GM18861 (cell line): ENCODE measurements around the gene FAM174B.

Source experiments
- ATAC-seq: cut with Tn5 transposase; IDR thresholded peaks from one replicate; pipeline ENCODE4 v1.9.1; 2021; ENCODE audit not compliant: unreplicated experiment

The FAM174B gene

DNA sequence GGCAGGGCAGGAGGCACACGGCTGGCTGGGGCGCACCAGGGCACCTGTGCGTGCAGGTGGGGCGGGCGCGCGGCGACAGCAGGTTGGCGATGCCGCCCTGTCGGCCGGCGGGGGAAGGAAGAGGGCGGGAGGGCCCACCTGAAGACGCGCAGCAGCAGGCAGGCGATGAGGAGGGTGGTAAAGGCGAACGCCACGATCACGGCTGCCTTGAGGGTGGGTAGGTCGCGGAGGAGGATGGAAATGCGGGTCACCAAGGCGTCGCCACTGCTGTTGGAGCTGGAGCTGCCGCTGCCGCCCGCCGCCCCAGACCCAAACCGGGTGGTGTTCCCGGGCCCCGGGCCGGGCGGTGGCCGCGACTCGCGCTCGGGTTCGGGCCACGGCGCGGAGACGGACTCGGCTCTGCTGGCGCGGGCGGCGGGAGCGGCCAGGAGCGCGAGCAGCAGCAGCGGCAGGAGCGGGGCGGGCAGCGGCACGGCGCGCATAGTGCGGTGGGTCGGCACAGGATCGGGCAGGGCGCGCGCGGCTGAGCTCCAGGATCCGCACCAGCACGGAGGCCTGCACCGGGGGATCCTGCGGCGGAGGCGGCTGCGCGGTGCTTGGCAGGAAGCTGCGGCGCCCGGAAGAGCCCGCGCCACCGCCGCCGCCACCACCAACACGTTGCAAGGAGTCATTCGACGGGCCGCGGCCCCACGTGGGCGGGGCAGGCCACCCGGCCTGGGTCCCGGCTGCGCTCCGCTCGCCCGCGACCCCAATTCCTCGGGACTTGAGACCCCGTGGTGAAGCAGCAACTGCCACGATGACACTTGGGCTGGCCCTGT lies at the start of gene FAM174B:
Gene FAM174B, minus strand, starts transcription at position 598 of the 818 bp plus-strand sequence.
- ATAC-seq = no peak

DNA sequence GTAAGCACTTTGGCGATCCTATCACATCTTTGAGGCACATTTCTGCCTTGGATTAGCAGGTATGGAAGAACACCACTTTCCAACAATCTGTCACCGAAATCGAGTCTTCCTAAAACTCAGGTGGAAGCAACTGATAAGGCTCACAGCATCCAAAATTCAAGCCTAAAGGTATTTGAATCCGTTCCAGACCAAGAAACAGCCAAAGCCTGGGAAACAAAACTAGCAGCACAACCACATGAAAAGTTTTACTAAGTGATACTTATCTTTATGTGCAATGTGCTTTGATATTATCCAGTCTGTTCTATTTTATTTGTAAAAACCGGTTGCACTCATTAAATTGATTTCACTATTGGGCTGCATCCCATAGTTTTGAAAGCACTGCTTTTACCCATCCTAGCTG lies 40.5 kb upstream of the FAM174B start:
- ATAC-seq = no peak

DNA sequence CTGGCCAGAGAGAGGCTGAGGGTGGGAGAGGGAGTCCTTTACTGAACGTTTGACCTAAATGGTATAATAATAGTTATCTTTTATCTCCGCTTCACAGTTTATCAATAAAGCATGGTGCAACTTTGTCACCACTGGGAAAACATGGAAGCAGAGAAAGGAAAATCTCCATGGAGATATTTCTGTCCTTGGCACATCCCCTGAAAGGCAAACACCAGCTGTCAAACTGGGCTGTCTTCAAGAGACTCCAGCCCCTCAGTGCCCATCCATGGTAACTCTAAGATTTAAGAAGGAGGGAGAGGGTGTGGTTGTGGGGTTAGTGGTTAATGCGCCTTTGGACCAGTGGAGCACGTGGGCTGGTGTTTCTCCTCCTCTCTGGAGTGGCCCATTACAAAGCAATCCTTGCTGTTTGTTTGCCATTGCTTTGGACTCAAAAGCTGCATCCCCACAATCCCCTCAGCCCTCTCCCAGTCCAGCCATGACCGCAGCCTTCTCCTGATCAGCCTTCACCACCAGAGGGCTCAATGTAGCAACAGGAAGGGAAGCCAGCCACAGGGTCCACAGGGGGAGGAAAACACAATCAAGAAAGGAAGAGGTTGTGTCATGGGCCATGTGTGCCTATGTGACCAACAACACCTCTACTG lies 38.2 kb upstream of the FAM174B start:
- no peak for ATAC-seq

DNA sequence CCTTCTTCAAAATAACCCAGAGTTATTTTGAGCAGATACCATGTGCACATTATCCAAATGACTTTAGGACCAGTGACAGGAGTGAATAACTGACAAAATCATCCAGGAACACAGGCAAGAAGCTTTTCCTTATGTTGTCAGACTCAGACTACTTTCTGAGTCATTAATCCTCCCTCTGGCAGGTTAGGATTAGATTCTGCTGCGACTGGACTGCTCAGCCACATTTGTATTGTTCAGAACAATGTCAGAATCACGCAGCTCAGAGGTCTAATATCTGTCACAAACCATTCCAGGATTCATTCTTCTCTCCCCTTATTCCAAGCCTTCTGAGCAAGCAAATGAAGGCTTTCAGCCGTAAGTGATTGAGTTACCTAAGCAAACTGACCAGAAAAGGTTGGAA lies 34.8 kb upstream of the FAM174B start:
- no peak for ATAC-seq

DNA sequence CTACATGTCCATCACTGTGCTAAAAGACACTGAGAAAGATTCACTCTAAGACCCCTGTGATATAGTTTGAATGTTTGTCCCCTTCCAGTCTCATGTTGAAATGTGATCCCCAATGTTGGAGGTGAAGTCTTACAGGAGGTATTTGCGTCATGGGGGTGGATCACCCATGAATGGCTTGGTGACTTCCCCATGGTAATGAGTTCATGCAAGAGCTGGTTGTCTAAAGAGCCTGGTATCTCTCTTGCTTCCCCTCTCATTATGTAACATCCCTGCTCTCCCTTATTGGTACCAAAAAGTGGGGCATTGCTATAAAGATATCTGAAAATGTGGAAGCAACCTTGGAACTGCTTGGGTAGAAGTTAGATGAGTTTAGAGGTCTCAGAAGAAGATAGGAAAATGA lies 32.2 kb upstream of the FAM174B start:
- ATAC-seq = no peak

DNA sequence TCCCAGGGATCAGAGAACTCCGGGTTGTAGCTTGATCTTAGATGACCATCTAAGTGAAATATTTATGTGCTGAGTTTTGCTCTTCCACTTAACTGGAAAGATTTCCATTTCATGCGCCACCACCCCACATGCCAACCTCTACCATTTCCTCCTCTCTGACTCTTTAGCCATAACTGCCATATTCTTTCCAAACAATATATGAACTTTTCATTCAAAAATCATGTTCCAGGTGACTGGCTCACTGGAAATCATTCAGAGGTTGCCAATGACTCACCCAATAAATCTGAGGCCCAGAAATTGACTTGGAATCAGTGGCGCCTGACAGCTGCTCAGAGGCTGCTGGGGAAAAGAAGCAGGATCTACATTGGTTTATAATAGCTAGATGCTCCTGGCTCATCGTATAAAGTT lies 31.6 kb upstream of the FAM174B start:
- no peak for ATAC-seq

DNA sequence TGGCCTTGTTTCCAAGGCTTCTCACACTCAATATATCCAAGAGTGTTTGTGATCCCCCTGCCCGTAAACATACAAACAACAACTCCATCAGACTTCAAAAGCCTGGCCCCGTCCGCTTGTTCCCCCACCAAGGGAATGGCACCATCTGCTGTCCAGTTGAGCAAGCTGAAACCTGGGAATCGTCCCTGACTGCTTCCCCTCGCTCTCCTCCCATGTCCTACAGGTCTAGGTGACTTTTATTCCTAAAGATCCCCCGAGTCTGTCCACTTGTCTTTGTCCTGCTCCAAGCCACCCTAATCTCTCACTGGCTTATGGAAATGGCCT lies 27.9 kb upstream of the FAM174B start:
- ATAC-seq = no peak

DNA sequence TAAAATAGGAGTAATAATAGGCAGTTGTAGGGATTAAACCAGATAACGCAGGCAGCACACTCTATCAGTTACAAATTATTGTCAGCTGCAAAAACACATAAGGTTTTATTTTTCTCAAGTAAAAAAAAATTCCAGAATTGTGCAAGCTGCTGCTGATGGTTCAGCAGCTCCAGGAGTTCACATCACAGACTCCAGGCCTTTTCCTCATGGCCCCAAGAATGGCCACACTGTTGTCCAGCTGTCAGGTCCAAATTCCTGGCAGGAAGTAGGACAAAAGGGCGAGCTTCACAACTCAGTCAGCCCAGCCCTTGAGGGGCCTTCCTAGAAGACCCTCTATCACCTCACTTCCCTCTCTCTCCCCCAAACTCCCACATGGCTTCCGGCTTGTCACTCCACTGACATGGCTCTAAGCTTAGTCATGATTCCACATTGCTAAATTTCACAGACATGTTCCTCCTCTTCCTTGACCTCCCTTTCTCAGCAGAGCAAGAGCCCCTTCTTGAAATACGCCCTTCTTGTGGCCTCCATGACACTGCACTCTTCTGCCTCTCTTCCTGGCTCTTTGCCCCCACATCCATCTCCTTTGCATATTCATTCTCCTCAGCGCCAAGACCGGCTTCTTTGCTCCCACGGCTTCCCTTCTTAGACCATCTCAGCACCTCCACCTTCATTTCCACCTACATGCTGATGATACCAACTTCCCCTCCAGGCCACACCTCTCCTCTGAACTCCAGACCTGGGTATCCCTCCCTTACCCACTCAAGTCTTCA lies 27.4 kb upstream of the FAM174B start:
- no peak for ATAC-seq

DNA sequence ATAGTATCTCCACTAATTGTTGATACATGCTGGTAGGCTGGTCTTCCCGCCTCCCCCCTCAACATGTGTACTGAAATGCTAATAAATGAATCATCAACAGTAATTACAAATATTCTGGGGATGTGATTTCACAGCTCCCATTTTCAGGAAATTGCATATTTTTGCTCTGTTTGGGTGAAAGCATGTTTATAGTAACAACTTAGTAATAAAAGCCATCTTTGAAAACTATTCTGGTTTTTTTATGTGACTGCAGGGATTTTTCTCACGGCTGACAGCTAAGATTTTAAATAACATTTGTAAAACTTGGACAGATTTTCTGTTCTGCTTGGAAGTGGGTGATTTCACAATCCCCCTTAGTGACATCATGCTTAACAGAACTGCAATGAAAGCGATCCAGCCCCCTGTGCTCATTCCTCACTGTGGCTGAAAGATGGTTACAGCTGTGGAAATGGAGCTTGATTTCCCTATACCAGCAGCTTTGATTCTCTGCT lies 25.6 kb upstream of the FAM174B start:
- no peak for ATAC-seq

DNA sequence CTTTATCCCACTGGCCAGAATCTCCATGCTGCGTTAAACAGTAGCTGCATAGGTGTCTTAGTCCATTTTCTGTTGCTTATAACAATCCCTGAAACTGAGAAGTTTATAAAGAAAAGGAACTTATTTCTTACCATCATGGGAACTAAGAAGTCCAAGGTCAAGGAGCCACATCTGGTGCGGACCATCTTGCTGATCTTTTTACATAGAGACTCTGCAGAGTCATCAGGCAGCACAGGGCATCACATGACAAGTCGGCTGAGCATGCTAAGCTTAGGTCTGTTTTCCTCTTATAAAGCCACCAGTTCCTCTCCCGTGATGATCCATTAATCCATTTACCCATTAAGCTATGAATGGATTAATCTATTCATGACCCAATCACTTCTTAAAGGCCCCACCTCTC lies 22.4 kb upstream of the FAM174B start:
- ATAC-seq = no peak

DNA sequence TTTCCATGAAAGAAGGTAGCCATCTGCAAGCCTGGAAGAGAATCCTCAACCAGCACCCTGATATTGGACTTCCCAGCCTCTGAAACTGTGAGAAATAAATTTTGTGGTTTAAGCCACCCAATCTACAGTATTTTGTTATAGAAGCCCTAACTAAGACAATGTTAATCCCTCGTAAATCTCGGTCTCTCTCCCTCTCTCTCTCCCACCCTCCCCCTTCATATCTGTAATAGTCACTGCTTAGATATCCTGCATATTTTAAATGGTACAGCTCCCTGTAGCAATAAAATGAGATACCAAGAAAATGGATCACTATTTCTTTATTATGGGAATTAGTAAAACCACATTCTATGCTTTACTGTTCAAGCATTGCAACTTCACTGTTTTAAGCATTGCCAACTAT lies 21.0 kb upstream of the FAM174B start:
- ATAC-seq = no peak

DNA sequence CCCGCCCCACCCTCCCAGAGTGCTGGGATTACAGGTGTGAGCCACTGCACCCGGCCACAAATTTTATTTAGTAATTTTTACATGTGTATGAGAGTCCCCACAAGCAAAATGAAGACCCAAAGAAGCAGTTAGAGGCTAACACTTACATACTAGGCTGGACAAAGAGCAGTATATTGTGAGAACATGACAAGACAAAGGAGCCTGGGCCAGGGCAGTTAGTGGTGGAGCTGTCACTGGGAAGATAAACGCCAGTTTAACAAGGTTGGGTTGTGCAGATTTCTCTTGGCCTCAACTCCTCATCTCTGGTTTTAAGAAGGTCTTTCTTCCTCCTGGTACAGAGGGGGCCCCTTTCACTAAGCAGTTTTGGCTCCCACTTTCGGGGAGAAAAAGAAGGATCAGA lies 19.9 kb upstream of the FAM174B start:
- ATAC-seq = no peak

DNA sequence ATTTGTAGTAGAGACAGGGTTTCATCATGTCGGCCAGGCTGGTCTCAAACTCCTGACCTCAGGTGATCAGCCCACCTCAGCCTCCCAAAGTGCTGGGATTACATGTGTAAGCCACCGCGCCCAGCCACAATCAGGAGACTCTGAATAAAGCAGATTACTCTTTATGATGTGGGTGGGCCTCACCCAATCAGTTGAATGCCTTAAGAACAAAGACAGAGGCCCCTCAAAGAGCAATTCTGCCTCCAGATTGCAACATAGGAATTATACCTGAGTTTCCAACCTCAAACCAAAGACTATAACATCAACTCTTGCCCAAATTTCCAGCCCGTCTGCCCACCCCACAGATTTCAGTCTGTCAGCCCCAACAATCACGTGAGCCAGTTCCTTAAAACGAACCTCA lies 18.8 kb upstream of the FAM174B start:
- ATAC-seq = no peak

DNA sequence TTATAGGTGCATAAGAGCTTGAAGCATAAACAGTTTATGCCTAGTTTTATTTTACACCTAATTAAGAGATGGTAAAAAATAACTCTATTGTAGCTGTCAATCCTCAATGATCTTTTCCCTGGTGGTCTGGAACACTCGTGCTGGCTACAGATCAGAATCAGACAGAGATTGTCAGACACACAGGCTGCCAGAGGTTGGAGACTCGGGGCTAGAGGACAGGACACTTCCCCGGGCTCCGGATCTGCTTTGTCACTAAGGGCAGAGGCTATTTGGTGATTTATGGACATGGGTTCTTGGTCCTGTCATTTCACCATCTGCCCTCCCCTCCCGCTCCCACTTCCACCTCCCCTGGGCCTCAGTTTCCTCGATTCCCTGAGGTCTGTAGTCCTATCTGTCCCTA lies 16.5 kb upstream of the FAM174B start:
- ATAC-seq = no peak

DNA sequence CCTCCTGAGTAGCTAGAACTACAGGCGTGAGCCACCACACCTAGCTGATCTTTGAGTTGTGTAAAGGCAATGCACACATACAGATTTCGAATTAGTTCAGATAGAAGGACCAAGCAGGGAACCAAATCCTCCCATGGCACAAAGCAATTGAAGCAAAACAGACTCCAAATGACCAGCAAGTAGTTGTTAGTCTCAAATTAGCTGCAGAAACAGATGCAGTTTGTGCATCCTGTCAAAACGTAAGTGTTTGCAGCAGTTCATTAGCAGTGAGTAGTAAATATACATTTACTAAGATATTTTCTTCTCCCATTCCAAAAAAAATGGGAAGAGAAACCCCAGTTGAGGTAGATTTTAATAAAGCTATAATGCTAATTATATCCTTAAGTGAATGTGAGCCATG lies 15.8 kb upstream of the FAM174B start:
- ATAC-seq = no peak

DNA sequence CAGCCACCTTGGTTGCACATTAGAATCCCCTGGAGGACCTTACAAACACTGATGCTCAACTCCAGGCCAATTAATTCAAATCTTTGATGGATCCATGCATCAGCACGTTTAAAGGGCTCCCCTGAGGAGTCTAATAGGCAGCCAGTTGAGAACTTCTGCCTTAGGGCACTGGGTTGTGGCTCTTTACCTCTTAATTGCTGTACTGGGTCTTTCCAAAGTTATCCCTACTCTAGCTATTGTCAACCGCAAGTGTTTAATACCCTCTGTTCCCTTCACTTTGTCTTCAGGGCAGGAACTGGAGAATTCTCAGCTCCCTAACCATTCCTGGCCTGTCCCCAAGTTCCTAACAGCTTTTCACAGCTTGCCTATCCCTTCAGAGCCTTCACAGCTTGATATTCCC lies 15.0 kb upstream of the FAM174B start:
- ATAC-seq = no peak

DNA sequence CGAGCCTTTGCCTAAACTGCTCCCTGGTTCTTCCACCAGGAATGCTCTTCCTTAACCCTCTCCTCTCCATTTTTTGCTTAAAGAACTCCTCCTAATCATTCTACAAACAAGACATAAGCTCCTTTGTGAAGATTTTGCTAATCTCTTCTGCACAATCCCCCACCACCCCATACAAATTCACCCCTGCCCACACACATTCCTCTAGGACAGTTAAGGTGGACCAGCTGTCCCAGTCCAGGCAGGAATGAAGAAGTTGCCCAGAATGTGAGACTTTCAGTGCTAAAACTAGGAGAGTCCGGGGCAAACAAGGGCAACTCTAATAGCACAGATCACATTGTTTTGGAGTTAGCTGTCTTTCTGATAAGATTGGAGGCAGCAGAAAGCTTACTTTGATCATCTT lies 13.9 kb upstream of the FAM174B start:
- no peak for ATAC-seq

DNA sequence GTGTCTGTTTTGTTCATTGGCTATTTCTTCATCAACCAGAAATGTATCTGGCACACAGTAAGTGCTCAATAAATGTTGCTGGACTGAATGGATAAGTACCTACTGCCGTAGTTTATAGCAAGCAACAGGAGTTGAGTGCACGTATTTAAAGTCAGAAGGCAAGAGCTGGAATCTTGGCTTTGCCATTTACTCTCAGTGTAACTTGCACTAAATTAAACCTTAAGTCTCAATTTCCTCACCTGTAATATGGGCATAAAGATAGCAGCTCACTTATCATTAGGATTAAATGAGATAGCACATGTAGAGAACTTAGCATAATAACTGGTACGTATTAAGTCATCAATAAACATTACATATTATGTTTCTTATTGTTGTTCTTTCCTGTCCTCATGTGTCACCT lies 13.0 kb upstream of the FAM174B start:
- ATAC-seq = no peak

DNA sequence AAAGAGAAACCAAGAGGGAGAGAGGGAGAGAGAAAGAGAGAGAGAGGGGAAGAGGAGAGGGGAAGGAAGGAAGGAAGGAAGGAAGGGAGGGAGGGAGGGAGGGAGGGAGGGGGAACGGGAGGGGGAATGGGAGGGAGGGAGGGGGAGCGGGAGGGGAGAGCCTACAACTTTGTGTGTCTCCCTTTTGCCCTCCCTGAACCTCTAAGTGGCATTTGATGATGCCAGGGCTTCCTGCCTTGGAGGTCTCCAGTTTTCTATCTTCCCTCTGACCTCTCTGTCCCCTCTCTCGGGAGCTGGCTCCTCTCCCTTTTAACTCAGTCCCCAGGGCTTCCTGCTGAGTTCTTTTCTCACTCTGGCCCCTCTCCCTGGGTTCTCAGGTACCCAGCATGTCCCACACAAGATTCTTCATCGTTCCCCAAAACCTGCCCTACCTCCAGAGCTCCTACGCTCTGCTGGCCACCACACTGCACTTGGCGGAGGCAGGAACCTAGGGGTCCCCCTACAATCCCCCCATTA lies 12.5 kb upstream of the FAM174B start:
- no peak for ATAC-seq

DNA sequence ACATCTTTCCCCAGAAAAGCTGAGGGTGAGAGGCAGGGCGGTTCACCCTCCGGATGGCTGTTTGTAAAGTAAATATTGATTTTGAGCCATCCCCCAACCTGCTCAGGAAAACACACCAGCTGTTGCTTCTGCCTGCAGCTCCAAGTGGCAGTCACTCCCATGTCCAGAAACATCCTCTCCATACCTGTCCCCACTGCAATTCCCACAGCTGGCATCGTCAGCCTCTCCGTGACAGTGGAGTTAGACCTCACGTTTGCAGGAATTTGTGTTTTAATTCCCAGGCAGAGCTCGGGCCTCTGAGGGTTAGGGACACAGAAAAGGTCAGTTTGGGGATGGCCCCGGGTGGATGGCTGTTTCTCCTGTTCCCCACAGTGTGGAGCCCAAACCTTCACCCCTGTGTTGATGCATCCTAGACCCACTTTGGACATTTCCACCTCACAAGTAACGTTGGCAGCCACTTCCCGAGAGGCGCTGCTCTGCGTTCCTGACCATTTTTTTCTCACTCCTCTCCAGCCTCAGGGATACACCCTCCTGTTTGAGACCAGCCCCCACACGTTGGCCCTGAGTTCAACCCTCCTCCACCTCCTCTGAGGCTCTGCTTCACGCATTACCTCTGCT lies 11.8 kb upstream of the FAM174B start:
- no peak for ATAC-seq

DNA sequence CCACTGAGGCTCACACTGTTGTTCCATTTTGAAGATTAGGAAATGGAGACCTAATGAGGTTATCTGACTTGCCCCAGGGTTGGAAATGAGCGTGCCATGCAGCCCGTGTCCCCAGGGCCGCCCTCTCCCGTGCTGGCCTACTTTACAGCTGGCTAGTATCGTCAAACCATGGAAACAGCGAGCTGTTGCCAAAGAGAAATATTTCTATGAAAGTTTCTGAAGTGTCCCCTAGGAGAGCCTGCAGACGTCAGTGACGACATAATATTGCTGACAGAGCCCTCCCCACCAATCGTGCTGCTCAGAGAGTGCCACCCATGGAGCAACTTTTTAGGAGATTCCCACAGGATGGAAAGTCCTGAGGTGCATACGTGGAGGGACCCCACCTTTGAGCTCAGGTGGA lies 11.2 kb upstream of the FAM174B start:
- no peak for ATAC-seq
